ENCODE data around the gene C5orf52. TPM values are rescaled to one million over a fixed set of nuclear protein-coding genes. Genes with fewer than 3 reads are reported as not detected.

C5orf52 gene
- total RNA-seq, 1 experiment from 2014 or later: not detected

- Histone ChIP-seq H3K18ac (ENCODE audit: insufficient read length, low read depth, low read length) (no peak overlapping the region), H4K5ac (ENCODE audit: insufficient read length, low read depth, low read length) (no peak overlapping the region), H4K8ac (replicated peaks; ENCODE audit: insufficient read length, low read depth, low read length) (no peak overlapping the region), H2BK120ac (ENCODE audit: low read depth, low read length, poor library complexity, severe bottlenecking) (no peak overlapping the region), H4K20me1 (ENCODE audit: control insufficient read depth, insufficient read depth, insufficient read length) (no peaks in the 10 kb centered on the region), H4K91ac (ENCODE audit: insufficient read length, low read depth, low read length) (no peak overlapping the region), H3K79me1 (ENCODE audit: insufficient read depth, low read depth, low read length, poor library complexity, severe bottlenecking) (no peaks in the 10 kb centered on the region), H3K4me1 (ENCODE audit: insufficient read depth, low read length) (no peaks in the 10 kb centered on the region), H3K4me2 (ENCODE audit: insufficient read depth, insufficient read length, low read length) (no peak overlapping the region), H3K23ac (ENCODE audit: insufficient read length, low read depth, low read length) (no peak overlapping the region), H3K14ac (ENCODE audit: insufficient read depth, low read length) (no peak overlapping the region), H2AK5ac (ENCODE audit: insufficient read length, low read length) (no peak overlapping the region), H3K56ac (ENCODE audit: insufficient read length, low read depth, low read length) (no peak overlapping the region), H3K9me3 (ENCODE audit: control insufficient read depth, low read depth, low read length) (no peaks in the 10 kb centered on the region), H3K79me2 (ENCODE audit: insufficient read depth, low read length) (no peaks in the 10 kb centered on the region), H2BK12ac (ENCODE audit: insufficient read length, low read depth, low read length) (no peak overlapping the region), H3K27me3 (ENCODE audit: insufficient read depth, low read length) (peaks cover 14% of the 10 kb centered on the region; the same call in 1 of the 2 replicates), H2AFZ (ENCODE audit: low read length) (no peak overlapping the region), H3T11ph (ENCODE audit: low read length) (no peak overlapping the region), H3K27ac (ENCODE audit: insufficient read length, low read depth, low read length) (no peak overlapping the region), H2BK5ac (ENCODE audit: insufficient read length, low read length) (no peak overlapping the region), H2BK20ac (ENCODE audit: low read depth, low read length, poor library complexity, severe bottlenecking) (no peak overlapping the region), H3K23me2 (ENCODE audit: insufficient read length, low read depth, low read length, poor library complexity, severe bottlenecking) (peaks cover 11% of the 10 kb centered on the region), H3K4ac (ENCODE audit: low read depth, low read length) (no peak overlapping the region), H2BK15ac (ENCODE audit: low read depth, low read length) (no peak overlapping the region), H3K9ac (ENCODE audit: extremely low read depth, insufficient read length, low read length) (no peak overlapping the region)
- no peak overlapping the region for H3K4me3 Mint-ChIP-seq
- TF ChIP-seq CTCF (conservative IDR thresholded peaks at IDR 0.05): no peak
- H3K4me1 Mint-ChIP-seq: peaks cover 0 to 14% of the 10 kb centered on the region in 2 experiments; a peak in 2 of 4 replicates
- peaks cover 2 to 9% (median 4%) of the 10 kb centered on the region in 3 experiments; a peak in 5 of 7 replicates for H3K36me3 Mint-ChIP-seq (ENCODE audit: insufficient read depth in 1 of 3, low read depth in 3 of 3)
- H3K27me3 Mint-ChIP-seq (ENCODE audit: low read depth): peaks cover 41% of the 10 kb centered on the region
- H3K9me3 Mint-ChIP-seq: peaks cover 12 to 13% of the 10 kb centered on the region in 2 experiments
- peak overlapping the region in 1 of 3 experiments; percentile 7; a peak in 1 of 7 replicates for H3K27ac Mint-ChIP-seq
- WGBS (ENCODE audit: extremely low coverage, insufficient read length, low lambda C conversion rate): no CpG with 5 or more reads among the region's 1 CpG
- DNase-seq: no peak
Observed at GRCh38 chr5:157668356-157668755, 3.0 kb upstream of the C5orf52 start.

Data from H9 (cell line).